Esophagus muscularis mucosa (tissue), 4 donors: Measurements from ENCODE around the gene WDFY4.

Experiments
- EP300 ChIP-seq: sonication (generic); formaldehyde crosslinking; IDR thresholded peaks from one replicate; pipeline ENCODE4 v1.6.1; 2017; ENCODE audit warnings: antibody characterized with exemption
- POLR2A ChIP-seq: fragments of 450-650 bp; IDR thresholded peaks from one replicate; pipeline ENCODE4 v1.6.1; 2017; ENCODE audit warnings: antibody characterized with exemption, moderate library complexity, mild to moderate bottlenecking, low read depth
- TF ChIP-seq, protein P1 (sequence below), 3 experiments: fragments of 200-600 bp in 2 of 3; fragments of 450-650 bp in 1 of 3; sonication (generic) in 2 of 3; IDR thresholded peaks; one replicate each; pipeline ENCODE4 v1.5.1; 2017 to 2019; ENCODE audit warnings: antibody characterized with exemption in 3 of 3, mild to moderate bottlenecking in 2 of 3, moderate library complexity in 1 of 3

DNA sequence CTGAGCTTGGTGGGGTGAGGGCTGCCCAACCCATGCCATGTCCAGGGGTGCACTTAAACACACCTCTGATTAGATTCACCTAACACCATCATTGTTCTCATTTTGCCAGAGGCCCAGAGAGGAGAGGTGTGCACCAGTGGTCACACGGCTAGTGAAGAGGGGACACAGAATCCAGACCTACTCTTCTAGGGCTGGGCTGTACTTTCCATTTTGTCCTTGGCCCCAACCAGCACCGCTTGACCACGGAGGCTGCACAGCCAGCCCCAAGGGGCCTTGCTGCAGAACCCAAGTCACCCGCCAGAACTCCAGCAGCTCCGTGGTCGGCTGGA lies 246 bp upstream of the WDFY4 start:
- TF ChIP-seq POLR2A (no peak), EP300 (no peak)
- TF ChIP-seq, protein P1, sequence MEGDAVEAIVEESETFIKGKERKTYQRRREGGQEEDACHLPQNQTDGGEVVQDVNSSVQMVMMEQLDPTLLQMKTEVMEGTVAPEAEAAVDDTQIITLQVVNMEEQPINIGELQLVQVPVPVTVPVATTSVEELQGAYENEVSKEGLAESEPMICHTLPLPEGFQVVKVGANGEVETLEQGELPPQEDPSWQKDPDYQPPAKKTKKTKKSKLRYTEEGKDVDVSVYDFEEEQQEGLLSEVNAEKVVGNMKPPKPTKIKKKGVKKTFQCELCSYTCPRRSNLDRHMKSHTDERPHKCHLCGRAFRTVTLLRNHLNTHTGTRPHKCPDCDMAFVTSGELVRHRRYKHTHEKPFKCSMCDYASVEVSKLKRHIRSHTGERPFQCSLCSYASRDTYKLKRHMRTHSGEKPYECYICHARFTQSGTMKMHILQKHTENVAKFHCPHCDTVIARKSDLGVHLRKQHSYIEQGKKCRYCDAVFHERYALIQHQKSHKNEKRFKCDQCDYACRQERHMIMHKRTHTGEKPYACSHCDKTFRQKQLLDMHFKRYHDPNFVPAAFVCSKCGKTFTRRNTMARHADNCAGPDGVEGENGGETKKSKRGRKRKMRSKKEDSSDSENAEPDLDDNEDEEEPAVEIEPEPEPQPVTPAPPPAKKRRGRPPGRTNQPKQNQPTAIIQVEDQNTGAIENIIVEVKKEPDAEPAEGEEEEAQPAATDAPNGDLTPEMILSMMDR (IDR thresholded peaks at IDR 0.05) = no peak
